CD4-positive, alpha-beta T cell treated with Interleukin-12 subunit alpha and Interleukin-12 subunit beta, for 1 hour (primary cell): ENCODE data around the gene MEG3.

Experiments
- DNase-seq: peaks from one replicate; pipeline ENCODE4 v3.0.0-alpha.2; 2020

Gene MEG3

GRCh38 chr14:100900837-100901390 is 75.0 kb downstream of the MEG3 start:
- no peak for DNase-seq

- no peak for DNase-seq
Measured at GRCh38 chr14:100901391-100902183, 75.7 kb downstream of the MEG3 start.

GRCh38 chr14:100902295-100903133 is 76.6 kb downstream of the MEG3 start:
- DNase-seq: no peak

- DNase-seq: no peak
Measured at GRCh38 chr14:100903134-100903468, 77.2 kb downstream of the MEG3 start.

GRCh38 chr14:100903672-100904185 is 77.8 kb downstream of the MEG3 start, which contains the start of gene RTL1:
Gene RTL1, minus strand, starts transcription at chr14:100903722. Its CDS starts 18,934 bp downstream, at chr14:100884788.
- no peak for DNase-seq

- DNase-seq: no peak
Measured at GRCh38 chr14:100904307-100905087, 78.6 kb downstream of the MEG3 start.

GRCh38 chr14:100905166-100905565 is 79.2 kb downstream of the MEG3 start:
- DNase-seq: no peak

GRCh38 chr14:100906420-100906819 is 80.5 kb downstream of the MEG3 start:
- no peak for DNase-seq

GRCh38 chr14:100907240-100907639 is 81.3 kb downstream of the MEG3 start:
- DNase-seq: no peak

GRCh38 chr14:100909439-100909838 is 83.5 kb downstream of the MEG3 start:
- no peak for DNase-seq
